ENCODE measurements around the gene NFATC1. TPM values are rescaled to one million over a fixed set of nuclear protein-coding genes. Genes with fewer than 3 reads are reported as not detected.

The NFATC1 gene
- total and polyA plus RNA-seq, 8 donors = 3.4 to 7.9 (median 4.4) TPM

GRCh38 chr18:79542213-79542612 is 146.5 kb downstream of the NFATC1 start:
- H3K9me3 ChIP-seq = no peaks in the 10 kb centered on the region
- no peak overlapping the region for H3K4me3 ChIP-seq
- no peaks in the 10 kb centered on the region for H3K36me3 ChIP-seq
- DNase-seq (no peak), FAIRE-seq (no peak), ATAC-seq (no peak)
- intact Hi-C loops (cut with DNase I) = no loop called here
- H3K27ac ChIP-seq = no peak overlapping the region
- WGBS, 2 donors = 80 to 83% methylated on average over 2 of the region's 2 CpGs
- no peaks in the 10 kb centered on the region for H3K27me3 ChIP-seq
- no peak for TF ChIP-seq CTCF (IDR thresholded peaks at IDR 0.05)
- no peaks in the 10 kb centered on the region for H3K4me1 ChIP-seq

- intact Hi-C loops (cut with DNase I) = no loop called here
Observed at GRCh38 chr18:79542876-79543750, 147.4 kb downstream of the NFATC1 start.

GRCh38 chr18:79543861-79544385 is 148.2 kb downstream of the NFATC1 start:
- ATAC-seq (no peak), FAIRE-seq (no peak), DNase-seq (no peak)
- WGBS, 2 donors = 68 to 73% methylated on average over 21 of the region's 21 CpGs
- Histone ChIP-seq H3K4me1 (no peaks in the 10 kb centered on the region), H3K36me3 (no peaks in the 10 kb centered on the region), H3K4me3 (no peak overlapping the region), H3K27me3 (no peaks in the 10 kb centered on the region), H3K27ac (no peak overlapping the region), H3K9me3 (no peaks in the 10 kb centered on the region)
- no peak for TF ChIP-seq CTCF (IDR thresholded peaks at IDR 0.05)
- intact Hi-C loops (cut with DNase I) = no loop called here

More at GRCh38 chr18:79542876-79543750, 147.4 kb downstream of the NFATC1 start:
- ATAC-seq (no peak), FAIRE-seq (no peak), DNase-seq (no peak)
- Histone ChIP-seq H3K9me3 (no peaks in the 10 kb centered on the region), H3K27ac (no peak overlapping the region), H3K4me3 (no peak overlapping the region), H3K36me3 (no peaks in the 10 kb centered on the region), H3K27me3 (no peaks in the 10 kb centered on the region), H3K4me1 (no peaks in the 10 kb centered on the region)
- 73 to 75% methylated on average over 14 to 15 of the region's 15 CpGs for WGBS, 2 donors
- no peak for TF ChIP-seq CTCF (IDR thresholded peaks at IDR 0.05)

GRCh38 chr18:79544386-79544963 is 148.7 kb downstream of the NFATC1 start:
- no peak for TF ChIP-seq CTCF (IDR thresholded peaks at IDR 0.05)
- DNase-seq (peak in 1 of 6 donors; percentile 42), FAIRE-seq (no peak), ATAC-seq (no peak)
- Histone ChIP-seq H3K36me3 (no peaks in the 10 kb centered on the region), H3K4me1 (no peaks in the 10 kb centered on the region), H3K9me3 (no peaks in the 10 kb centered on the region), H3K27ac (no peak overlapping the region), H3K4me3 (no peak overlapping the region), H3K27me3 (no peaks in the 10 kb centered on the region)
- WGBS, 2 donors = 34 to 41% methylated on average over 19 to 23 of the region's 23 CpGs
- intact Hi-C loops (cut with DNase I) = no loop called here
